SHP77 treated with DMSO at 0.1 percent for 48 hours (cell line): ENCODE measurements around the gene DLX1.
"Not testable (repeated sequence)": the region's sequence is repeated elsewhere in the genome, so short reads cannot be mapped to it uniquely, and the experiment has no call there.

Source experiments
- DNase-seq: peaks from one replicate; lab custom pipeline; 2025; lab: John Stamatoyannopoulos, UW

The DLX1 gene

GRCh38 chr2:172085460-172086159 is at the start of gene DLX1:
TSS of gene DLX1 (plus strand) at chr2:172085507. CDS start at chr2:172085678, 171 bp downstream.
- peak; percentile 67 for DNase-seq

GRCh38 chr2:172038121-172038520 is 47.2 kb upstream of the DLX1 start:
- DNase-seq: no peak

GRCh38 chr2:172038604-172039003 is 46.7 kb upstream of the DLX1 start:
- DNase-seq: no peak

GRCh38 chr2:172039011-172039704 is 46.1 kb upstream of the DLX1 start:
- DNase-seq: no peak

GRCh38 chr2:172040311-172040710 is 45.0 kb upstream of the DLX1 start:
- no peak for DNase-seq

- DNase-seq: no peak
Measured at GRCh38 chr2:172046080-172046678, 39.1 kb upstream of the DLX1 start.

- no peak for DNase-seq
Measured at GRCh38 chr2:172046866-172047565, 38.3 kb upstream of the DLX1 start.

GRCh38 chr2:172047566-172048507 is 37.5 kb upstream of the DLX1 start:
- DNase-seq: no peak

- DNase-seq: no peak
Measured at GRCh38 chr2:172048508-172049503, 36.5 kb upstream of the DLX1 start.

GRCh38 chr2:172049567-172050120 is 35.7 kb upstream of the DLX1 start:
- DNase-seq: no peak

- no peak for DNase-seq
Measured at GRCh38 chr2:172050479-172051125, 34.7 kb upstream of the DLX1 start.

- peak; percentile 72 for DNase-seq
Measured at GRCh38 chr2:172052000-172052983, 33.0 kb upstream of the DLX1 start.

GRCh38 chr2:172053486-172053885 is 31.8 kb upstream of the DLX1 start:
- DNase-seq: no peak

GRCh38 chr2:172056293-172056692 is 29.0 kb upstream of the DLX1 start:
- DNase-seq: no peak

- no peak for DNase-seq
Measured at GRCh38 chr2:172058660-172059059, 26.6 kb upstream of the DLX1 start.

- DNase-seq: not testable (repeated sequence)
Measured at GRCh38 chr2:172060118-172060517, 25.2 kb upstream of the DLX1 start.

GRCh38 chr2:172062402-172063004 is 22.8 kb upstream of the DLX1 start:
- DNase-seq: no peak

- DNase-seq: no peak
Measured at GRCh38 chr2:172063446-172063845, 21.9 kb upstream of the DLX1 start.
